Suprapubic skin (tissue), 4 donors: ENCODE measurements around the gene VPS36. TPM values are rescaled to one million over a fixed set of nuclear protein-coding genes. Genes with fewer than 3 reads are reported as not detected.

Source experiments
- DNase-seq, 2 donors: peaks; one replicate each; pipeline ENCODE4 v3.0.0-alpha.2; 2019; ENCODE audit warnings: low spot score in 2 of 2
- H3K27ac ChIP-seq: fragments of 200-600 bp; sonication (generic); one replicate; pipeline ENCODE4 v1.5.1; 2019
- H3K27me3 ChIP-seq: fragments of 200-600 bp; sonication (generic); one replicate; pipeline ENCODE4 v1.5.1; 2019
- H3K36me3 ChIP-seq: fragments of 200-600 bp; sonication (generic); one replicate; pipeline ENCODE4 v1.5.1; 2019
- H3K4me1 ChIP-seq: fragments of 200-600 bp; sonication (generic); one replicate; pipeline ENCODE4 v1.5.1; 2019
- H3K4me3 ChIP-seq: fragments of 200-600 bp; sonication (generic); one replicate; pipeline ENCODE4 v1.5.1; 2019; ENCODE audit warnings: mild to moderate bottlenecking
- H3K9me3 ChIP-seq: fragments of 200-600 bp; sonication (generic); one replicate; pipeline ENCODE4 v1.5.1; 2019
- EP300 ChIP-seq: sonication (generic); formaldehyde crosslinking; IDR thresholded peaks from one replicate; pipeline ENCODE4 v1.6.1; 2017; ENCODE audit warnings: antibody characterized with exemption
- POLR2A ChIP-seq, 2 donors: fragments of 450-650 bp; IDR thresholded peaks; one replicate each; pipeline ENCODE4 v1.6.1; 2017; ENCODE audit warnings: antibody characterized with exemption in 2 of 2, mild to moderate bottlenecking in 2 of 2, moderate library complexity in 2 of 2
- POLR2AphosphoS5 ChIP-seq, 3 donors: sonication (generic); formaldehyde crosslinking; IDR thresholded peaks; one replicate each; pipeline ENCODE4 v1.6.1; 2017; ENCODE audit warnings: antibody characterized with exemption in 3 of 3
- WGBS: methylation state at CpG from one replicate; pipeline ENCODE4 v1.1.5; 2018; 5-methylcytosine and 5-hydroxymethylcytosine counted together
- total RNA-seq, 4 donors: library from RNA; depleted of rRNA; stranded (reverse); fragments of >200 nt; gene quantifications; one replicate each; pipeline ENCODE4 v1.1.0, GENCODE V29; 2016
- TF ChIP-seq, protein P1 (sequence below), 2 donors: fragments of 200-600 bp in 1 of 2; fragments of 450-650 bp in 1 of 2; sonication (generic) in 1 of 2; IDR thresholded peaks; one replicate each; pipeline ENCODE4 v1.5.1; 2016 to 2019; ENCODE audit warnings: antibody characterized with exemption in 2 of 2, mild to moderate bottlenecking in 1 of 2, moderate library complexity in 1 of 2

Gene VPS36
- total RNA-seq, 4 donors from 2014 or later, result 86.0 to 331 (median 95.2) TPM

- Histone ChIP-seq H3K4me3 (no peak overlapping the region), H3K36me3 (no peaks in the 10 kb centered on the region), H3K9me3 (no peaks in the 10 kb centered on the region), H3K4me1 (peaks cover 14% of the 10 kb centered on the region), H3K27me3 (no peaks in the 10 kb centered on the region), H3K27ac (no peak overlapping the region)
- no peak for TF ChIP-seq POLR2A (IDR thresholded peaks at IDR 0.05)
- TF ChIP-seq POLR2AphosphoS5 (IDR thresholded peaks at IDR 0.05), result no peak
- TF ChIP-seq, protein P1, sequence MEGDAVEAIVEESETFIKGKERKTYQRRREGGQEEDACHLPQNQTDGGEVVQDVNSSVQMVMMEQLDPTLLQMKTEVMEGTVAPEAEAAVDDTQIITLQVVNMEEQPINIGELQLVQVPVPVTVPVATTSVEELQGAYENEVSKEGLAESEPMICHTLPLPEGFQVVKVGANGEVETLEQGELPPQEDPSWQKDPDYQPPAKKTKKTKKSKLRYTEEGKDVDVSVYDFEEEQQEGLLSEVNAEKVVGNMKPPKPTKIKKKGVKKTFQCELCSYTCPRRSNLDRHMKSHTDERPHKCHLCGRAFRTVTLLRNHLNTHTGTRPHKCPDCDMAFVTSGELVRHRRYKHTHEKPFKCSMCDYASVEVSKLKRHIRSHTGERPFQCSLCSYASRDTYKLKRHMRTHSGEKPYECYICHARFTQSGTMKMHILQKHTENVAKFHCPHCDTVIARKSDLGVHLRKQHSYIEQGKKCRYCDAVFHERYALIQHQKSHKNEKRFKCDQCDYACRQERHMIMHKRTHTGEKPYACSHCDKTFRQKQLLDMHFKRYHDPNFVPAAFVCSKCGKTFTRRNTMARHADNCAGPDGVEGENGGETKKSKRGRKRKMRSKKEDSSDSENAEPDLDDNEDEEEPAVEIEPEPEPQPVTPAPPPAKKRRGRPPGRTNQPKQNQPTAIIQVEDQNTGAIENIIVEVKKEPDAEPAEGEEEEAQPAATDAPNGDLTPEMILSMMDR (IDR thresholded peaks at IDR 0.05), result no peak
- no peak for TF ChIP-seq EP300
- DNase-seq, result no peak
- 68% methylated on average over 1 of the region's 1 CpG for WGBS
Observed at GRCh38 chr13:52399708-52400107, 50.7 kb downstream of the VPS36 start.

- no peak overlapping the region for H3K4me3 ChIP-seq
- no peaks in the 10 kb centered on the region for H3K9me3 ChIP-seq
- 46% methylated on average over 2 of the region's 2 CpGs for WGBS
- DNase-seq, result no peak
- H3K4me1 ChIP-seq, result peaks cover 10% of the 10 kb centered on the region
- H3K36me3 ChIP-seq, result no peaks in the 10 kb centered on the region
- TF ChIP-seq, protein P1 (IDR thresholded peaks at IDR 0.05), result no peak
- TF ChIP-seq POLR2AphosphoS5 (IDR thresholded peaks at IDR 0.05), result no peak
- TF ChIP-seq POLR2A (IDR thresholded peaks at IDR 0.05), result no peak
- no peak for TF ChIP-seq EP300
- H3K27me3 ChIP-seq, result no peaks in the 10 kb centered on the region
- no peak overlapping the region for H3K27ac ChIP-seq
Observed at GRCh38 chr13:52399046-52399445, 51.4 kb downstream of the VPS36 start.

GRCh38 chr13:52395704-52396103 lies 54.7 kb downstream of the VPS36 start:
- Histone ChIP-seq H3K36me3 (no peaks in the 10 kb centered on the region), H3K9me3 (no peaks in the 10 kb centered on the region), H3K4me1 (peaks cover 10% of the 10 kb centered on the region), H3K27ac (no peak overlapping the region), H3K27me3 (no peaks in the 10 kb centered on the region), H3K4me3 (no peak overlapping the region)
- TF ChIP-seq POLR2AphosphoS5 (IDR thresholded peaks at IDR 0.05), result no peak
- TF ChIP-seq POLR2A (IDR thresholded peaks at IDR 0.05), result no peak
- TF ChIP-seq EP300, result no peak
- TF ChIP-seq, protein P1 (IDR thresholded peaks at IDR 0.05), result no peak
- no peak for DNase-seq
- 63% methylated on average over 4 of the region's 4 CpGs for WGBS

- 61% methylated on average over 2 of the region's 2 CpGs for WGBS
- TF ChIP-seq, protein P1 (IDR thresholded peaks at IDR 0.05), result no peak
- no peak for TF ChIP-seq EP300
- TF ChIP-seq POLR2A (IDR thresholded peaks at IDR 0.05), result no peak
- no peak for TF ChIP-seq POLR2AphosphoS5 (IDR thresholded peaks at IDR 0.05)
- Histone ChIP-seq H3K36me3 (no peaks in the 10 kb centered on the region), H3K9me3 (no peaks in the 10 kb centered on the region), H3K27me3 (no peaks in the 10 kb centered on the region), H3K27ac (no peak overlapping the region), H3K4me3 (no peak overlapping the region), H3K4me1 (peaks cover 10% of the 10 kb centered on the region)
- no peak for DNase-seq
Observed at GRCh38 chr13:52394586-52394985, 55.8 kb downstream of the VPS36 start.

DNA sequence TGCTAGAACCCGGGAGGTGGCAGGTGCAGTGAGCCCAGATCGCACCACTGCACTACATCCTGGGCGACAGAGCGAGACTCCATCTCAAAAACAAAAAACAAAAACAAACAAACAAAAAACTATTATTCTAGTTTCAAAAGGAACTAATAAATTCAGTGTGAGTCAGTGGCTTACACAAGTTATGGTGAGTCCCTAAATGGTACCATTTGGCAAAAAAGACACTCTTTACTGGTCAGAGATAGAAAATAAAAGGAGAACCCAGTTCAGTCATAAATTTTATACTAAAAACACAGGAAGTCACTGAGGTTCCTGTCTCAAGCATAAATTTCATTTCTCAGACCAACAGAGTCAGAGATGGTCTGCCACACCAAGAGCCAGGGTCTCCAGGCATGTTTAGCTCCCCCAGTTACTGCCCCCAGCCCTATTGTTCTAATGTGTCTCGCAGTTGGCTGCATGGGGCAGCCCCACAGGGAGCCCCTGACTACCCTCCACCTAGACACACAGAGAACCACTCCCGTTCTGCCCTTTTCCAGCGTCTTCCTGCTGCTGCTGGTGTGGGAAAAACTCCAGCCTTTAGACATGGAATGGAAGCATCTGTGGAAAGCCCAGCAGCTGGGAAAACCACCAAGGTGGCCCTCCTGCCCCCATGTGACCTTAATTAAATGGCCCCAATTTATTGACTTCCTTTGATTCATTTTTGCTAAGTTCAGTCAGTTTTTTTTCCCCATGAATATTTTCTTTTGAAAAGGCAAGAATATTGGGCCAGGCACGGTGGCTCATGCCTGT lies 56.7 kb downstream of the VPS36 start:
- WGBS, result 88% methylated on average over 8 of the region's 8 CpGs
- H3K4me1 ChIP-seq, result peaks cover 10% of the 10 kb centered on the region

More for the DNA sequence above, 56.7 kb downstream of the VPS36 start:
- Histone ChIP-seq H3K36me3 (no peaks in the 10 kb centered on the region), H3K27ac (no peak overlapping the region), H3K4me3 (no peak overlapping the region), H3K9me3 (no peaks in the 10 kb centered on the region), H3K27me3 (no peaks in the 10 kb centered on the region)
- no peak for TF ChIP-seq POLR2A (IDR thresholded peaks at IDR 0.05)
- TF ChIP-seq, protein P1 (IDR thresholded peaks at IDR 0.05), result no peak
- TF ChIP-seq POLR2AphosphoS5 (IDR thresholded peaks at IDR 0.05), result no peak
- TF ChIP-seq EP300, result no peak
- DNase-seq, result no peak
